GM19395 (cell line): Measurements from ENCODE around the gene GDAP2.
"Not testable (repeated sequence)": the region's sequence is repeated elsewhere in the genome, so short reads cannot be mapped to it uniquely, and the experiment has no call there.

Experiments used
- ATAC-seq: cut with Tn5 transposase; IDR thresholded peaks from one replicate; pipeline ENCODE4 v1.9.1; 2021; ENCODE audit warnings: mild to moderate bottlenecking, moderate library complexity; ENCODE audit not compliant: unreplicated experiment

GDAP2 gene, protein sequence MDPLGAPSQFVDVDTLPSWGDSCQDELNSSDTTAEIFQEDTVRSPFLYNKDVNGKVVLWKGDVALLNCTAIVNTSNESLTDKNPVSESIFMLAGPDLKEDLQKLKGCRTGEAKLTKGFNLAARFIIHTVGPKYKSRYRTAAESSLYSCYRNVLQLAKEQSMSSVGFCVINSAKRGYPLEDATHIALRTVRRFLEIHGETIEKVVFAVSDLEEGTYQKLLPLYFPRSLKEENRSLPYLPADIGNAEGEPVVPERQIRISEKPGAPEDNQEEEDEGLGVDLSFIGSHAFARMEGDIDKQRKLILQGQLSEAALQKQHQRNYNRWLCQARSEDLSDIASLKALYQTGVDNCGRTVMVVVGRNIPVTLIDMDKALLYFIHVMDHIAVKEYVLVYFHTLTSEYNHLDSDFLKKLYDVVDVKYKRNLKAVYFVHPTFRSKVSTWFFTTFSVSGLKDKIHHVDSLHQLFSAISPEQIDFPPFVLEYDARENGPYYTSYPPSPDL

DNA sequence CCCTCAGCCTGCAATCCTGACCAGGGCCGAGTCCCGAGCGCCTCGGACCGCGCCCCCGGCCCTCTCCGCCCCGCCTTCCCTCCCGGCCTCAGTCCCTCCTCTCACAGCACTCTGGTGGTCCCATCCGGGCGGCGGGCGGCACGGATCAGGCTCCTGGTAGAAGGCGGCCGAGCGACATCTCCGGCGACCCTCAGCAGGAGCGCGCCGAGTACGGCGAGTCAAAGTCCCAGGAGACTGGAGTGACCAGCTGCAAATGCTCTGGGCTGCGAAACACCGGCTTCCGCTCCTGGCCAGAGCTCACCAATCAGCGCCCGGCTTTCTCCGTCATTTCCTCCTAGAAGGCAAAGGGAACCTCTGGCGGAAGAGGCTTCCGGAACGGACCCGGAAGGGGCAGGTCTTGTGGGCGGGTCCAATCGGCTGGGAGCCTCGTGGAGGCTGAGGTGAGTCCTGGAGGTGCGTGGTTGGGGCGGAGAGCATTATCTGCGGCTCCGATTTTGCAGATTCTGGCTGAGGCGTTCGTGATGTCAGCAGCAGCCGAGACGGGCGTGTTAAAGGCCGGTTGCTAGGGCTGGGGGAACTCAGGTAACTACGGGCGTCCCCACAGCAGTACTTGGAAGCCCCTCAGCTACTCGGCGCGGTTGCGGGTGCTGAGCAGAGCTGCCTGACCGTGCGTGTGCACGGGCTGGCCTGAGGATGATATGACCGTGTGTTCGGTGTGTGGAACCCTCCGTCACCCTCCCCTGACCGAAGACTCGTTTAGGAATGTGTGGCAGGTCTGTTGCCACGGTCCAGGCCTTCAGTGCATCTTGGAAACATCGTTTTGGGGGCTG is at the start of gene GDAP2, which contains the start of gene WDR3:
TSS of gene GDAP2 (minus strand) at position 279 of the 830 bp plus-strand sequence. CDS start 9,264 bp downstream, outside the sequence.
TSS of gene WDR3 (plus strand) at position 397 of the 830 bp plus-strand sequence. CDS start 3,581 bp downstream, outside the sequence.
- peak; percentile 92 for ATAC-seq

DNA sequence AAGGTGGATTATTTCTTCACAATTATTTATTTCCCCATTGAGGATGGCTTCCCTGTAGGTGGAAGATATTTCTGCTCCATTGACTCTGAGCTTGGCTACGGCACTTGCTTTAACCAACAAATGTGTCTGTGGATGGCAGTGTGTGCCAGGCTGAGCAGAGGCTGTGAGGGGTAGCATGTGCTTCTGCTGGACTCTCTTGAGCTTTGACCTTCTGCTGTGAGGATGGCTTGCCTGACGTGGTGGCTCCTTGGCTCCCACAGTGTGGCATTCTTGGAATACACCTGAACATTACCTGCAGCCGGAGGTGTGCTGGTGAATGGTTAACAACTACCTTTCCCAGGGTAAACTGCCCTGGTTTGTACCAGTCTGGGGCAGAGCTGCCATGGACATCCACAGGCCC is 47.0 kb upstream of the GDAP2 start:
- ATAC-seq: no peak

DNA sequence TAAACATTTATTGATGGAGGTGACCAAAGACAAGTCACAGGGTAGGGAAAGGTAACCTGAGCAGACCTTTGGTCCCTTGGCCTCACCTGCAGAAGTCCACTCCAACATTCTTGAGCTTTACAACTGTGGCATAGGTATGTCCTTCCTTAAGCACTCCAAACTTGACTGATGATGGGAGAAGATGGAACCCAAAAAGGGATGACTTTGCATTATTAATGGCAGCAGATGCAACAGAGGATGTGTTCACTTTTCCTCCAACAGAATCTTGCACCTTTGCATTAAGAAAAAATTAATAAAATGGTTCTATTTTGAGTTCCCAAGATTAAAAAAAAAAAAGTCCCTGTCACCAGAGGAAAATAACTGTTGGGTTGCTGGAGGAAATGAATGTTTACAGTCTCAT is 42.4 kb upstream of the GDAP2 start:
- ATAC-seq: no peak

DNA sequence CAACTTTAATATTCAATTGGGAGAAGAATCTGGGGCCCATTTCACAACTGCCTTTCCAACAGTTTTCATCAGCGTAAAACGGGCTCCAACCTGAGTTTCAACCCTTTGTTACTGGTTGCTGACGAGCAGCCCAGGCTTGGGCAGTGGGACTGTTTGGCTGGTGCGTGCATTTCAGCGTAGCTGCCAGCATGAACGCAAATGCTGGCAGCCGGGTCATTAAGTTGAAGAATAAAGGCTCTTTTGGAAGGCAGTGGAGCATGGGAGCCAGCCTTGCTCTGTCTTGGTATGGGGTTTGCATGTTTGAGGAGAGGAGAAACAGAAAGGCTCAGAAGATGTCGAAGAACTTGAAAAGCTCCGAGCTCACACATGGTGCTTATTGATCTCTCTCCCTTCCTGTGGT is 40.8 kb upstream of the GDAP2 start:
- ATAC-seq: no peak

DNA sequence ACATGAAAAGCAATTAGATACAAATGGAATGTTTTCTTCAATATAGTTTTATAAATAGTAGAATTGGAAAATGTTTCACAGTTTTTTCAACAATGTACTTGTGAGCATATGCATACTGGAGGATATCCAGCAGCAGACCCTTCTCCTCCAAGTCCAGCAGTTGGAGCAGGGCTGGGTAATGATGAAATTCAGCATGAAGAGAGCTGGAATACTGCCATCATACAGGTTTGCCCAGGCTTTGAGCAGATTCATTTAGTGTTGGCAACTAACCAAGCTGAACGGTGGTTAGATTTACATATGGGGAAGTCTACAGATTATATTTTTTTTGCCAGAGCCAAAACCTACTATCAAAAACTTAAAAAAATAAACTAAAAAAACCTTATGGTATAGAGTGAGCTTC is 38.5 kb upstream of the GDAP2 start:
- ATAC-seq: no peak

DNA sequence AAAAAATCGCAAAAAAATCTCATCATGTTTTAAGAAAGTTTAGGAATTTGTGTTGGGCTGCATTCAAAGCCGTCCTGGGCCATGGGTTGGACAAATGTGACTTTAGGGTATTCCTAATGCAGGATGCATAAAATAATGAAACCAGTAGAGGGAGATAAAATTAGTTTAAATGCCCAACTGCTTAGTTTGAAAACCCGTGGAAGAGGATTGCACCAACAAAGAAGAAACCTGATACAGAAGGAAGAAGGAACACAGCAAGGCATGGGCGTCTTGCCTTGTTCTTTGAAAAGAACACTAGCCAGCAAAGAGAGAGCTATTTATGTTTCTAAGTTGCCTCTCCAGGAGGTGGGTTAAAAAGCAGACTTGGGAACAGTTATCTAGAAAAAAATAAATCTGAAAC is 38.1 kb upstream of the GDAP2 start:
- ATAC-seq: no peak

DNA sequence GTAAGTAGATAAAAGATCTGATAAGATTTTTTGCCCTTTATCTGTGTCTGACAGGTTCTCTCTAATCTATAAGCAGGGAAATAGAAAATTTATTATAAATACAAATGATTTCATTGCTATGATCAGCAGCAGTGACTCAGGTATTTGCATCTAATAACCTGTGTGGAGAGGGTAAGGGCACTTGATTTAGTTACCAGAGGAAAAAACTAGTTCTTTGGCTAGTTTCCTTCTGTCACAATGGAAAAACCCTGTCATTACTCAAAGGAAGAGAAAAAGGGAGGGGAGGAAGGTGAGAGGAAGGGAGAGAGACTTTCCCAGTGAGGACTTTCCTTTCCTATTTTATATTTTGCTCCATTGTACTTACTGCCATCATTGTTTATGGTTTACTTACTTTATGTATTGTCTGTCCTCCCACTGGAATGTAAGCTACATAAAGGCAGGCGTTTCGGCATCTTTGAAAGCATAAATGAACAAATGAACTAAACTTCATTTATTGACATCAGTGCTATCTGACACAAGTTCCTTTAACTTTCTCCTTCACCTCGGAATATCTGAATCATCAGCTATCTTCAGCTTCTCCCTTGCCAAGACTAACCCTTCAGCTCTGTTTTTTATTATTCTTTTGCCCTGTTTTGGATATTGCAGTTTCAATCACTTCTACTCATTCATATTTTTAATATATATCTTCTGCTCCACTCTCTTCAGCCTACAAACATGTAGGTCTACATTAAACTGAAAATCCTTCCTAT is 35.0 kb upstream of the GDAP2 start:
- ATAC-seq: no peak

DNA sequence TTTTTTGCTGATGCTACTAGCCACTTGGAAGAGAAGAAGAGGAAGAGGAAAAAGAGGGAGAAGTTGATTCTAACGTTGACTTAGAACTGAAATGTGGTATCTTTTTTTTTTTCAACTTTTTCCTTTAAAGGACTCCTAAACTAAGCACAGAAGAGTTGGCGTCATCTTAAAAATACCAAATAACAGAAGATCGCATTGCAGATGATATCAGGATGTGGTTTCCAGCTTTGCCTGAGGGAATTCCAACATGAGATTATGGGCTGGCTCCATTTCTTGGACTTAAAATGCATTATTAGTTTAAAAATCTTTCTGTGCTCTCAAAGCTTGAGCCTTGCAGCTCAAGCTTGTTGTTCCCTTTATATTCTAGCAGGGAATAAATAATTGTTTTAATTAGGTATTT is 29.9 kb upstream of the GDAP2 start:
- ATAC-seq: no peak

DNA sequence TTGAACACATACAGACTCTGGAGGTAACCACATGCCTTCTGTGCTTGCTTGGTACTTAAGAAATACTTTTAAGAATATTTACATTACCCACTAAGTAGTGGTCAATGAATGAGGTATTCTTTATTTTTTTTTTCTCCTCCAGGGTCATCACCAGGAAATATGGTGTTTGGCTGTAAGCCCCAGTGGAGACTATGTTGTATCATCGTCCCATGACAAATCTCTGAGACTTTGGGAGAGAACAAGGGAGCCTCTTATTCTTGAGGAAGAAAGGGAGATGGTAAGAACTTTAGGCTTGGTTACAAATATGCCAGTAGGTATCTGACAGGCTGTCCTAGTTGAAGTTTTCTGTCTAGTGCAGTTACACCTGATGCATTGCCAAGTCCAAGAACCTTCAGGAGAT is 23.0 kb upstream of the GDAP2 start:
- no peak for ATAC-seq

DNA sequence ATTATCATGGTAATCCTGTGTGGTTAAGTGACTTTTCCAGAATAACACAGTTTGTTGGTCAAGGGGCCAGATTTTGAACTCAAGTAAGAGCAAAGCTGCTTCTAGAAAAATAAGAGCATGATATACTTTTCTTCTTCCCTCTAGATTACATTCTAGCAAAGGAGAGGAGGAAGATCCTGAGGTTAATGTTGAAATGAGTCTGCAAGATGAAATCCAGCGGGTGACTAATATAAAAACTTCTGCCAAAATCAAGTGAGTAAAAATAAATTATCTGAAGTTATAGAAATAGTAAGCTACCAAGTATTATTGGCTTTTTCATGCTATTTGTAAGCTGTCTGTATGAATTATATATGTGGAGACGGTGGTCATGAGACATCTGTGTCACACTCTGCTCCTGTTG is 12.9 kb upstream of the GDAP2 start:
- ATAC-seq: no peak

DNA sequence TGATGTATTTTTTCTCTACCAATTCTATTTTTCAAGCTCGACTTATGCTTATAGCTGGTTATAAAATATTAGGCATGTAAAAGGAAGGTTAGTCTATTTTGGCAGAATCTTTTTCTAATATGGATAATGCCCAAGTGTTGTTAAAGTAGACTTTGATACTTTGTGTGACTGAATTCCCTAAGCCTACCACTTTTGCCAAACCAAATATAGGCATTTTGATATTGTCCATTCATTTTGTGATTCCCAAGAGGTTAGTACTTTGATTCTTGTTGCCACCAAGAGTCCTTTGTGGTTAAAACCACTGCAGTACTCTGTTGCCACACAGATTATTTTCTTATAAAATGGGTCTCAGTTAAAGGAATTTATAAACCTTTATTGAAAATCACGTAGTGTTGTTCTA is 4.3 kb upstream of the GDAP2 start:
- ATAC-seq: no peak

DNA sequence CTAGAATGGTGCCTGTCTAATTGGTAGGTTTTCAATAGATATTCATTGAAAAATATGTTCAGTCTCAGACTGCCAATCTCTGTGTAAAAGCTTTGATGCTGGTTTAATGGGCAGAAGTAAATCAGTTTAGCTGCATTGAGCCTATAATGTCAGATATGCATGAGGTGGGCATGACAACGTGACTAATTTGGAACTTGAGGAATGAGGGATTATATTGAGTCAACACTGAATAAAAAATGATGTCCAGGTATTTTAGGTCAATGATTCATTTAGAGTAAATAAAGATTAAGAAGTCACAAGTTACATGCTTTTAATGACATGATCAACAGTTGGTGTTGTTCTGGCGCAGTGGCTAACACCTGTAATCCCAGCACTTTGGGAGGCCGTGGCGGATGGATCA is 3.2 kb upstream of the GDAP2 start:
- no peak for ATAC-seq

DNA sequence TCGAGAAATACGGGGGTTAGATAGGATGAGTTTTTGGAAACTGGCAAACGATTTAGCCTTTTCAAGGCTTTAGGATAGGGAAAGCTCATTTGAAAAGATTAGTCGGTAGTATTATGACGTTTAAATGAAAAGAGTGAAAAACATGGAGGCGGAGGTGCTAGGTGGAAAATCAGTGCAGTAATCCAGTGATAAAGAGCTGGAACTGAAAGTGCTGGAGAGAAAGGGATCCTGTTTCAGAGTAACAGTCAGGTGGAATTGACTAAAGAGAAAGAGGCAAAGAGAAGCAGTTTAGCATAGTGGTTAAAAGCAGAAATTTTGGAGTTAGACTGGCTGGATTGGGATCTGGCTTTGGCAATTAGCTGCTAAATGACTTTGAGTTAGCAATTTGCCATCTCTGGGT is 1.1 kb upstream of the GDAP2 start:
- no peak for ATAC-seq

DNA sequence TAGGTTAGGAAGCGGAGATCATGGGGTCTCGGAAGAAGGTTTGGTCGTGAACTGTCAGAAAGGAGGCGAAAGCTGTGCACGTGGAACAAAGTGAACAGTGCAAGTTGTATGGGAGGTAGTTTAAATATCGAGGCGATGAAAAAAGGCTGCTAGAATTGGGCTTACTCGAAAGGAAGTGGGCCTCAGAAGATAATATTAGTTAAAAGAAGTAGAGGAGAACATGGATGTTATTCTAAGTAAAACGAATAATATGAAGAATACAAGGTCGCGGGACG is 689 bp upstream of the GDAP2 start:
- ATAC-seq: peak; percentile 4

DNA sequence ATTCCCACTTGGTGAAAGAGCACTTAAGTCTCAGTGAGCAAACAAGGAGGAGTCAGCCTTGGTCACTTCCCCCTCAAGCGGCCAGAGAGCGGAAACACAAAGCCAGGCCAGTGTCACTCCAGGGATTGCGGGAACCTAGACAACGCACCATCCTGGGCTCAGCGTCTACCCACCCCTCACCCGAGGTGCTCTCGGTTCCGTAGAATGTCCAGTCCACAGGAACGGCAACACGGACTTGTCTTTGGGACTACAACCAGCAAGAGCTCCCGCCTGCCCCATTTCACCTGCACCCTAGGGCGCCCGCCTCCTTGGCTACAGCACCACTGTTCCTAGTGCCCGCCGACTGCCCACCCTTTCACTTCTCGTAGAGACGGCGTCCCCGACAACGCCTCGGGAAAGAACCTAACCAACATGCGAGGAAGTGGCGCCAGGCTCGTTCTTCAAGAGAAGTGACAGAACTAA is 509 bp downstream of the GDAP2 start:
- ATAC-seq: peak; percentile 51

DNA sequence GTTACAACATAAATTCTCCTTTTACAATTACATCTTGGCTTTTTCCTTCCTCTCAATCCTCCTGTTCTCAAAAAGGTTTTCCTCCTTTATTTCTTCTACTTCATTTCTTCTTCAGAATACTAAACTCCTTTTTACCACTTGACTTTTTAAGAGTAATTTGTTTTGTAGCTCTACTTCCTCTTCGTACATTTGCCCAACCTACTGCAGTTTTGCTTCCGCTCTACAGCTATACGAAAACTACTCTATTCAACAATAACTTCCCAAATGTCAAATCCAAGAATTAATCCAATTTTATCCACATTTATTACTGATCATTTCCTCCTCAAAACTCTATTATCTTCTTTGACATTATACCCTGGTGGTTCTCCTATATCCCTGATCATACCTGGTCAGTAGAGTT is 3.4 kb downstream of the GDAP2 start:
- ATAC-seq: no peak

DNA sequence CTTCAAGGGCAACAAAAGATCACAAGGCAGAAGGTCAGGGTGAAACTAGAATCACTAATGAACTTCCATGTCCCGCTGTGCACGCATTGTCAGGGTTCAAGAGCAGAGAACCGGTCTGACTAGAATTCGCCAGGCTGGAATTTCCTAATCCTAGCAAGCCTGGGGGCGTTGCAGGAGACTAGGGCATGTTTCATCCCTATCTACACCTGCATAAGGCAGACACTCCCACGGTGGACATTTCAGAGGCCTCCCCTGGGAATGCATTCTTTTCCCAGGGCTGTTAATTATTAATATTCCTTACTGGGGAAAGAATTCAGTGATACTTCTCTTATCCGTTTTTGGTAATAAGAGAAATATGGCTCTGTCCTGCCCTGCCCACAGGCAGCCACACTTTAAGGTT is 6.7 kb downstream of the GDAP2 start:
- ATAC-seq: not testable (repeated sequence)

DNA sequence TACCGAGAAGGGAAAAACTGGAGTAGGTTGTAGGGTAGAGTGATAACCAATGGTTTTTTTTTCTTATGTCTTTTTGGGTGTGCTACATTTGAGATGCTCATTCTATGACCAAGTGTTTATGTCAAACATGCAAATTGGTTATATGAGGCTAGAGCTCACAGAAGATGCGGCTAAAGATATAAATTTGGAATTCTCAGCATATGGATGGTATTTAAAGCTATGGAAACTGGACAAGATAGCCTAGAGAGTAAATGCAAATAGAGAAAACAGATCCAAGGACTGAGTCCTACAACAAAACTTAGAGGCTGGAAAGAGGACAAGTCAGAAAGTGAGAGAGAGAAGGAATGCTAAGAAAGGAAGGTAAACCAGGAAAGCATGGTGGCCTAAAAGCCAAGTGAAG is 7.4 kb downstream of the GDAP2 start:
- ATAC-seq: no peak

DNA sequence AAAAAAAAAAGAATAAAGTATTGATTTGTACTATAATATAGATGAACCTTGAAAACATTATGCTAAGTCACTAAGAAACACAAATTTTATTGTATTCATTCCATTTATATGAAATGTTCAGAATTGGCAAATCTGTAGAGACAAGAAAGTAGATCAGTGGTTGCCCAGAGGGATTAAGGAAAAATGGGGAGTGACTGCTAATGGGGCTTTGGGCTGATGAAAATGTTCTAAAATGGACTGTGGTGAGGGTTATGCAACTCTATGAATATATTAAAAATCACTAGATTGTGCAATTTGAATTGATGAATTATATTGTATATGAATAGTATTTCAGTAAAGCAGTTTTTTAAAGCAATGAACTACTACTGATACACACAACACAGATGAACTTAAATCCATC is 10.0 kb downstream of the GDAP2 start:
- no peak for ATAC-seq

DNA sequence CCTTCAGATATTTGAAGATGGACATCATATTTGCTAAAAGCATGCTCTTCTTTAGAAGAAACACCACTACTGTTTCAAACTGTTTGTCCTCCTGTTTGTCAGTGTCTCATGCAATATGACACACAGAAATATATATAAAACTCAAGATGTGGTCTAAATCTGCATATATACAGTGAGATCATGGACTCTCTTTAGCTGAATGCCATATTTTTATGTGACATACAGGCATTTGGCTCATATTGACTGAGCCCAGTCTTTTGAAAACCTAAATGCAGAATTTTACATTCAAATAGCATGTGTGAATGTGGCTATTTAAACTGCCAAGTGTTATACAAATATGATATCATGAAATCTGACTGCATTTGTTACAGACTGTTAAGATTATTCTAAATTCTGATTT is 18.4 kb downstream of the GDAP2 start:
- no peak for ATAC-seq

DNA sequence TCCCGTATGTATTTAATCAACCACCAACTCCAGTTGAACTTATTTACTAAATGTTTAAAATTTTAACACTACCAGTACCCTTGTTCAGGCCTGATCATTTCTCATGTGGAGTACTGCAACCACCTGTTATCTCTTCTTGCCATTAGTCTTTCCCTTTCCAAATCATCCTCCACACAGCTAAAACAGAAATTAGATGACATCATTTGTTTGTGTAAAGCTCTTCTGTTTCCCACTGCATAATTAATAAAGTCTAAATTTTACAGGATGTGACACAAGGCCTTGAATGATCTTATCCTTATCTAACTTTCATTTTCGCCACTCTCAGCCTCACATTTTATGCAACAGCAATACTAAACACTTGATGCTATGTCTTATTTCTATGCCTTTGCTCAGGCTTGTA is 24.4 kb downstream of the GDAP2 start:
- ATAC-seq: no peak
